ENCODE data around the gene ZNF318.
"Not testable (repeated sequence)": the region's sequence is repeated elsewhere in the genome, so short reads cannot be mapped to it uniquely, and the experiment has no call there.

The ZNF318 gene

DNA sequence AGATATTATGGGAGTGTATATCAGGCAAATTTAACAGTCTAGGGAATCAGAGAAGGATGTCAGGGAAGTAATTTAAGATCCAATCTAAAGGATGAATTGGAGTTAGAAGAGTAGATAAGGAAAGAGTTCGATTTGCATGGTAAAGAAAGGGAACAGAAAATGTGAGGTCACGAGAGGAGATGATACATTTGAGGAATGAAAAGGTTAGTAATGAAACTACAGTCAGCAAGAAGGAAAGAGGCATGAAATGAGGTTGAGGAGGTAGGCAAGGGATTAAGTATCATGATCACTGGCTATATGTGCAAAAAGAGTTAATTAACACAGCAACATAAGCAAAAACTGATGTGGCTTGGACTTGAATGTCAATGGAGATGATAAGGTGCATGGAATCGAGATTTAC lies 22.4 kb downstream of the ZNF318 start:
- no peak overlapping the region for H3K4me3 ChIP-seq
- no peak overlapping the region for H3K27ac ChIP-seq

- not testable (repeated sequence) for H3K4me3 ChIP-seq, H3K27ac ChIP-seq
These were observed 23.2 kb downstream of the ZNF318 start for GRCh38 chr6:43346243-43346642.

DNA sequence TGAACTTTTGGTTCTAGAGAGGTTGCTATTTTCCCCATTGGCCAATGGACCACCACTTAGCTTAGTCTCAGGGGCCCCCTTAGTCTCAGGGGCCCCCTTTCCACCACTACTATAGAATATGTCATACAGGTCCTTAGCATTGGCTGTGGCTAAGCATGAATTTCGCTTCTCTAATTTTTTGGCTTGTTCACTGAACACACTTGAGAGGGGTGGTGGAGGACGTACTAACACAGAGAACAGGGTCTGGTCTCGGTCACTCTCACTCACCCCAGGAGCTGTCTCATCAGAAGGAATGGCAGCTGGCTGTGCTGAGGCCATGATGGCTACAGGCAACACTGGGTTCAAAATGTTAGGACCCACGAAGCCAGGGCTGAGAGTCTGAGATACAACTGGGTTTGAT lies 30.3 kb downstream of the ZNF318 start:
- Histone ChIP-seq H3K27ac (no peak overlapping the region), H3K4me3 (no peak overlapping the region)

- no peak overlapping the region for H3K27ac ChIP-seq
These were observed 31.2 kb downstream of the ZNF318 start for GRCh38 chr6:43338243-43338642.

GRCh38 chr6:43336382-43336781 lies 33.1 kb downstream of the ZNF318 start:
- no peak overlapping the region for H3K4me3 ChIP-seq
- no peak overlapping the region for H3K27ac ChIP-seq

More at GRCh38 chr6:43338243-43338642, 31.2 kb downstream of the ZNF318 start:
- no peak overlapping the region for H3K4me3 ChIP-seq

DNA sequence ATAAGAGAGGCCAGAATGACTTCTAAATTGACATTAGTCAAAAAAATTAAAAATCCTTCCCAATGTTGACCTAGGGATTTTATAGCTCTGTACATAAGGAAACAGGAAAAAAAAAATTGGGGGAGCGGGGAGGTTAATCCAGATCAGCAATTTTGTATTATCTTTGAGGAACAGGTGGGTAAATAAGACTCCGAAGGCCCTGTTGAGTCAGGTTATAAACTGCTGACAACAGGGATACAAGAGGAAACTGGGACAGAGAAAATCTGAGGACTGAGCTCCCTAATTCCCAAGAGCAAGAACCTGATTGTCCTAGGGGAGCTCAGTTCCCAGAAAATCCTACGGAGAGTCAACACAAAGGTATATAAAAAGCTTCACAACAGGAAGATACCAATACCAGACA lies 34.0 kb downstream of the ZNF318 start:
- no peak overlapping the region for H3K27ac ChIP-seq
- H3K4me3 ChIP-seq, result no peak overlapping the region

- H3K4me3 ChIP-seq, result no peak overlapping the region
- H3K27ac ChIP-seq, result no peak overlapping the region
These were observed 34.9 kb downstream of the ZNF318 start for GRCh38 chr6:43334466-43335095.

GRCh38 chr6:43331891-43332290 lies 37.6 kb downstream of the ZNF318 start:
- Histone ChIP-seq H3K27ac (no peak overlapping the region), H3K4me3 (no peak overlapping the region)

GRCh38 chr6:43331470-43331869 lies 38.0 kb downstream of the ZNF318 start:
- H3K4me3 ChIP-seq, result no peak overlapping the region
- H3K27ac ChIP-seq, result no peak overlapping the region

DNA sequence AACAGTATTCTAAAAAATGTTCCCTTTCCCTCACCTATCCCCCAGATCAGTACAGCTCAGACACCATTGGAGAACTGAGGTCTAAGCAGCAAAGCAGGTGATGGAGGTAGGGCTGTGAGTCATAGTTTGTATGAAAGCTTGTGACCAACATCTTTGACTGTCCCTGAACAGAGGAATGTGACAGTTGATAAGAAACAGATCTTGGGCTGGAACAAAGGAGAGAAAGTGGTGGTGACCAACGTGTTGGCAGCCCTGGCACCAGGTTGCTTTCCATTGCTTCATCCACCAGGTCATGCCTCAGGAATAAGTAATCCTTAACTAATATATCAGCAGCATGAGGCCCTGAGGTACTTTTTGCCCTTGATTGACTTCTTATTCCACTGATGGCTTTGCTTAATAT lies 40.9 kb downstream of the ZNF318 start:
- Histone ChIP-seq H3K27ac (no peak overlapping the region), H3K4me3 (no peak overlapping the region)

- Histone ChIP-seq H3K27ac (no peak overlapping the region), H3K4me3 (no peak overlapping the region)
These were observed 43.6 kb downstream of the ZNF318 start for GRCh38 chr6:43325876-43326275.

DNA sequence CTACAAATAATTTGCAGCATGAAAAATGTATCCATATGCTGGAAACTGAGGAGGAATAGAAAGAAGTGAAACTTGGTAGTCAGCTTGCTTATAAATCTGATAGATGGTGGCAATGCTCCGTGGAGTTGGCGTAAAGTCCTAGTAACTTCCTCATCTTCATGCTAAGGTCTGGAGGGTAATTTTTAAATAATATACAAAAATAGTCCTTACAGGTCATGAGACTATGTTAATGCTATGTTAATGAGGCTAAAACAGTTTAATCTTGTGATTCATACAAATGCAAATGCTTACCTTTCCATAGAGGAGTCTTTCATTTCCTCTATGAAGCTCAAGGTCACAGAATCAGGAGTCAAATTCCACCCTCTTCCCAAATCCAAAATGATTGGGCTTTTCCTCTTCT lies 51.4 kb downstream of the ZNF318 start:
- no peak overlapping the region for H3K27ac ChIP-seq
- H3K4me3 ChIP-seq, result no peak overlapping the region

GRCh38 chr6:43313813-43314212 lies 55.6 kb downstream of the ZNF318 start:
- Histone ChIP-seq H3K4me3 (no peak overlapping the region), H3K27ac (no peak overlapping the region)

- Histone ChIP-seq H3K4me3 (no peak overlapping the region), H3K27ac (no peak overlapping the region)
These were observed 57.8 kb downstream of the ZNF318 start for GRCh38 chr6:43311666-43312065.

DNA sequence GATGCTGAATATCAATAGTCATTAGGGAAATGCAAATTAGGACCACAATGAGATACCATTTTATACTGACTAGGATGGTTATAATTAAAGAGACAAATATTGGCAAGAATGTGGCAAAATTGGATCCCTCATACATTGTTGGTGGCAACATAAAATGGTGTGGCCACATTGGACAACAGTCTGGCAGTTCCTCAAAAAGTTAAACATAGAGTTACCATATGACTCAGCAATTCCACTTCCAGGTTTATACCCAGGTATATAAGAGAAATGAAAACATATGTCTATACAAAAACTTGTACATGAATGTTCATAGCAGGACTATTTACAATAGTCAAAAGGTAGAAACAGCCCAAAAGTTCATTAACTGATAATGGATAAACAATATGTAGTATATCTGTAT lies 58.8 kb downstream of the ZNF318 start:
- H3K4me3 ChIP-seq, result no peak overlapping the region
- H3K27ac ChIP-seq, result no peak overlapping the region

GRCh38 chr6:43310134-43310533 lies 59.3 kb downstream of the ZNF318 start:
- Histone ChIP-seq H3K4me3 (no peak overlapping the region), H3K27ac (no peak overlapping the region)

DNA sequence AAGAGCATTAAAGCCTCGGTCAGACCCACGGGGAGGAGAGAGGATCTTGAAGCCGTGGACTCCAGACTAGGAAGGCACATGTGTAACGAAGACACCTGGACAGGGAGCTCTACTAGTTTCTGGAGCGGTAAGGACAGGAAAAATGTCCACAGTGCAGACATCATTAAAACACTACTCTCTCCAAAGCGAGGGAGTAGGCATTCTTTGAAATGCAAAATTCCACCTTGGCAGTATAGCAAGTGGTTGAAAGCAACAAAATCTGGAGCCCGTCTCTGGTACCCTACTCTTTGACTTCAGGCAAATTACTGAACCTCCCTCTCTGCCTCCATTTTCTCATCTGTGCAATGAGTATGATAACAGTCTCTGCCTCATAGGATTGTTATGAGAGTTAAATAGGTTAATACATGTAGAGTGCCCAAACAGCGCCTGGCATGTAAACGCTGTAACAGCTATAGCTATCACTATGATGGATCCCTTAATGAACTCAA lies 60.4 kb downstream of the ZNF318 start:
- peak overlapping the region in 6 of 7 experiments; percentile 17 to 29 (median 24) for H3K4me3 ChIP-seq

DNA sequence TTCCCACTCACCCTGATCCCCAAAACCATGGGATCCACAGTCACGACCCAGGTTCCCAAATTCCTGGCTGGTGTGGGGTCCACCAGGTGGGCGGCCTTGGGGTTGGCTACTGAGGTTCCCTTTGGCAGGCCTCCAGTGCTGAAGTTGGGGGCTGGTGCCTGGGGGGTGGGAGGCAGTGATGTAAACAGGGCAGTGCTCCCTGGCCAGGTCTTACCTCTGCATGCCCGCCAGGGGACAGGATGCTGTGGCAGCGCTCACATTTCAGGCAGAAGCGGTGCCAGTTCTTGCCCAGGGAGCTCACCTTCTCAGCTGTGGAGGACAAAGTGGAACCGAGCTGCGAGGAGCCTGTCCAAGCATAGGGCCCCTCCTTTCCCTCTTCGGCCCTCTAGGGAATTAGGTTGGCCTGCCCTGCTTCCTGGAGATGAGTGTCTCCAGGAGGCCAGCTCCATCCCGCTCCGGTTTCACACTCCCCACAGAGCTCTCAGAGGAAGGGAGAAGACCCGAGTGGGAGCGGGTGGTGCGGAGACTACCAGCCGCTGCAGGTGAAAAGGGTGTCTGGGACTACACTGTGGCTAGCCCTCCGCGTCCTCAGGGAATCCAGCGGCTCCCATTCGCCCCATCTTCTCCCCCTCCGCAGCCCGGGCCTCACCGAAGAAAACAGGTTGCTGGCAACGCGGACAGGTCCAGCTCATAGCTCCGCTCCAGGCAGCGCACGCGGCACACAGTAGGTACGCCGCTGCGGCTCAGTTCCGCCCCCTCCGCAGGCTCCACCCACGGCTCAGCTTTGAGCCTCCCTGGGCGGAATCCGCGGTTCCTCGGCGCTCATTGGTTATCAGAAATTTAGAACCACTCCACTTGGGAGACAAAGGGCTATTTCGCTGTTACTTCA lies 61.1 kb downstream of the ZNF318 start, which contains the start of gene CRIP3:
CRIP3 (minus strand) TSS at position 726 of the 889 bp plus-strand sequence; CDS start at position 692, 34 bp downstream.
- Histone ChIP-seq H3K27ac (no peak within 1 kb of the TSS), H3K4me3 (peak within 1 kb of the TSS in 6 of 7 experiments; percentile 17 to 29 (median 24))

More for the DNA sequence above, 60.4 kb downstream of the ZNF318 start:
- no peak overlapping the region for H3K27ac ChIP-seq

DNA sequence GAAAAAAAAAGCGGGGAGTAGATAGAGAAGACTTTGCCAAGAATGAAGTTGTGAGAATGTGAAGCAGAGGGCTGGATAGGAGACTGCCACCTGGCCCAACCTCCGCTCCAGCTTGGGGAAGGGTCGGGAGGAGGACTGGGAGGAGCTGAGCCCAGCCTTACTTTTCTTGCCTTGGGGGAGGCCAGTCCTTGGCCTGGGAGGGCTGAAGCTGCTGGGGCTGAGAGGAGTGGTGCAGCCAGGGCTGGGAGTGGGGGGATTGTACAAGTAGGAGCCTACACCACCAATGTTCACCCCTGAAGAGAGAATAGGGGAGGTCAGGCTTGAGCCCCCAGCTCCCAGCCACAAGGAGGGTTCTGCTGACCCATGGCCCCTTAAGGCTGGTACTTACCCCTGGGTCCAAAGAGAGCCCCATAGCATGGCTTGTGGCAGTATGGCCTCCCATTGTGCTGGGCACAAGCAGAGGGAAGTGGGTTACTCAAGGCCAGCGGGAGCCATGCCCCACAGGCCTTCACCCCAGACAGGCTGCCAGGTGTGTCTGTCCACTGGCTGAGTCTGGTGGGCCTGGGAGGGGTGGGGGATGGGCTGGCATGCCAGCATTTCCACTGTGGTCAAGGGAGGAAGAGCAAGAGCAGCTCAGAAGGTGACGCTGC lies 61.9 kb downstream of the ZNF318 start:
- H3K4me3 ChIP-seq, result no peak overlapping the region
- H3K27ac ChIP-seq, result no peak overlapping the region

DNA sequence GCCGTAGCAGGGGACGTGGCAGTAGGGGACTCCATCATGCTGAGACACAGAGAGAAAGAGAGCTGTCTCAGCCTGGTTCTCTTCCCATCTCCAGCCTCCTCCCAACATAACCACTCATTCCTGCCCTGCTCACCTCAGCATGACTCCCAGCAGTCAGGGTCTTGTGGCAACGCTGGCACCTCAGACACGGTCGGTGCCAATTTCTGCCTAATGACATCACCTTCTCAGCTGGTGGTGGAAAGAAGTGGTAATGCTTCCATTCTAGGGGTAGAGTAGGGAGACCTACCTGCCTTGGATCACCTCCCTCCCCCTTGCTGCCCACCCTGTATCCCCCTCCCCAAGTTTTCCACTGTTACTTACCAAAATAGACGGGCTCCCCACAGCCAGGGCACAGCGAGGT lies 63.4 kb downstream of the ZNF318 start:
- no peak overlapping the region for H3K27ac ChIP-seq
- no peak overlapping the region for H3K4me3 ChIP-seq
